Fibroblast of villous mesenchyme (primary cell): Measurements from ENCODE around the gene NHLH1. TPM values are rescaled to one million over a fixed set of nuclear protein-coding genes. Genes with fewer than 3 reads are reported as not detected.

ENCODE experiments used
- DNase-seq: peaks from one replicate; pipeline ENCODE4 v3.0.0-alpha.2; 2010; ENCODE audit warnings: low read depth
- H3K4me3 ChIP-seq: 2 replicates; pipeline ENCODE4 v1.5.1; 2011; ENCODE audit warnings: low read depth, mild to moderate bottlenecking, low read length
- total RNA-seq: library from RNA; depleted of rRNA; stranded (reverse); fragments of >200 nt; gene quantifications from 2 replicates; pipeline ENCODE4 v1.2.3, GENCODE V29; 2012
- TF ChIP-seq, protein P1 (sequence below): IDR thresholded peaks from 2 replicates; pipeline ENCODE4 v1.5.1; 2012; ENCODE audit warnings: low read depth, mild to moderate bottlenecking, low read length; ENCODE audit not compliant: insufficient read depth

Gene NHLH1
- total RNA-seq, 1 donor: not detected

DNA sequence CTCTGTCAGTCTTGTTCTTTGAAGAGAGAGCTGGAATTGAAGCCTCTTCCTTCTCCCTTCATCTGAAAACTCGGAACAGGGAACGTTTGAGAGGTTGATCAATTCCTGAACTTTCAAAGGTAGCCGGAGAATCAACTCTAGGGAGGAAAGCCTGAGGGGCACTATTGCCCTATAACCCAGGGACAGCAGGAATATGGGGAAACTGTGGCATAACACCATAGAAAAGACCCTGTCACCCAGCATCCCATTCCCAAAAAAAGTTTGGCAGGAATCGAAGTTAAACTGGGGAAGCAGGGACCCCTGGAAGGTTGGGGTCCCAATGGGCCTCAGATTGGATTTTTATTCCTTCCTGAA lies 5.1 kb upstream of the NHLH1 start:
- DNase-seq: no peak
- H3K4me3 ChIP-seq: no peak overlapping the region
- TF ChIP-seq, protein P1, sequence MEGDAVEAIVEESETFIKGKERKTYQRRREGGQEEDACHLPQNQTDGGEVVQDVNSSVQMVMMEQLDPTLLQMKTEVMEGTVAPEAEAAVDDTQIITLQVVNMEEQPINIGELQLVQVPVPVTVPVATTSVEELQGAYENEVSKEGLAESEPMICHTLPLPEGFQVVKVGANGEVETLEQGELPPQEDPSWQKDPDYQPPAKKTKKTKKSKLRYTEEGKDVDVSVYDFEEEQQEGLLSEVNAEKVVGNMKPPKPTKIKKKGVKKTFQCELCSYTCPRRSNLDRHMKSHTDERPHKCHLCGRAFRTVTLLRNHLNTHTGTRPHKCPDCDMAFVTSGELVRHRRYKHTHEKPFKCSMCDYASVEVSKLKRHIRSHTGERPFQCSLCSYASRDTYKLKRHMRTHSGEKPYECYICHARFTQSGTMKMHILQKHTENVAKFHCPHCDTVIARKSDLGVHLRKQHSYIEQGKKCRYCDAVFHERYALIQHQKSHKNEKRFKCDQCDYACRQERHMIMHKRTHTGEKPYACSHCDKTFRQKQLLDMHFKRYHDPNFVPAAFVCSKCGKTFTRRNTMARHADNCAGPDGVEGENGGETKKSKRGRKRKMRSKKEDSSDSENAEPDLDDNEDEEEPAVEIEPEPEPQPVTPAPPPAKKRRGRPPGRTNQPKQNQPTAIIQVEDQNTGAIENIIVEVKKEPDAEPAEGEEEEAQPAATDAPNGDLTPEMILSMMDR: no peak

DNA sequence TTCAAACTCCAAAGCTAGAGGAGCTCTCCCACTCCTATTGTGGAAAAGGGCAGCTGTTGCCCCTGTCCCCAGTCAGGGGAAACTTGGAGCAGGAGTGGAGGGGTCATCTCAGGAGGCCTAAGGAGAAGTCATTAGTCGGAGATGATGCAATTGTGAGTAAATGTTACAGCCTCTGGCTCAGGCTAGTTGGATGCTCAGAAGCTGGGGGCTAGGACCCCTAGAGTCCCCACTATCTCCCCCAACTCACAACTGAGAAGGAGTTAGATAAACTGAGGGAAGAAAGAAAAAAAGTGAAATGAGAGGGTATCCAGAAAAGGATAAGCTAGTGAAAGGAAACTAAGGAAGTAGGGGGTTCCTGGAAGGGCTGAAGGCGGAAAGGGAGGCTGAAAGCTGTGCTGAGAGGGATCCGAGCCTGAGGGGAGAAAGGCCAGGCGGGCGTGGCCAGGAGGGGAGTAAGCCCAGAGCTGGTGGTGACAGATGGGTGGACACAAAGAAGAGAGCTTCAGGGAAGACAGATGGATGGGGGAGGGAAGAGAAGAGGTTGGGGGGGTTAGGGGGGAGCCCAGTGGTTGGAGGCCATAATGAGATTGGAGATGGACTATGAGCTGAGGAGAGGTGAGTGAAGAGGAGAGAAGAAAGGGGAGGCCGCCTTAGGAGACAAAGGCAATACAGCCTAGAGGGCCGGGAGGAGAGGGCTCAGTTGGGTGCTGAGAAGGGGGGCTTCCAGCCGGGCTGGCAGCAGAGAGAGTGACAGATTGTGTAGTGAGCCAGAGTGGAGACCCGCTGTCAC lies 4.5 kb upstream of the NHLH1 start:
- no peak overlapping the region for H3K4me3 ChIP-seq
- TF ChIP-seq, protein P1: no peak
- peak; percentile 25 for DNase-seq

DNA sequence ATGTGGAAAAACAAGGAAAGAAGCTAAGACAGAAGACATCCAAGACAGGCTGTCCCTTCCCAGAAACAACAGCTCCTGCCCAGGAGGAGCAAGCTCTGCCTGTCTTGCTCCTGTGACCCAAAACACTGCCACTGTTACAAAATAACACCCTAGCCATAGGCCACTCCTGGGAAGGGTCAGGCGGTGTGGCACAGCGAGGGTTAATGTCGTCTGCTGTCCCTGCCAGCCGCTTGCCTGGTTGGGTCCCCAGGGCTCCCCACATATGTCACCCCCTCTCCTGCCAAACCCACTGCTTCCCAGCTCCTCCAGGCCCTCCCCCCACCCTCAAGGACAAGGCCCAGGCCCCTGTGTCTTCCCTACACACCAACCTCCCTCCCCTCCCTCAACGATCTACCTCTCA lies 3.9 kb upstream of the NHLH1 start:
- TF ChIP-seq, protein P1: no peak
- H3K4me3 ChIP-seq: no peak overlapping the region
- DNase-seq: no peak

DNA sequence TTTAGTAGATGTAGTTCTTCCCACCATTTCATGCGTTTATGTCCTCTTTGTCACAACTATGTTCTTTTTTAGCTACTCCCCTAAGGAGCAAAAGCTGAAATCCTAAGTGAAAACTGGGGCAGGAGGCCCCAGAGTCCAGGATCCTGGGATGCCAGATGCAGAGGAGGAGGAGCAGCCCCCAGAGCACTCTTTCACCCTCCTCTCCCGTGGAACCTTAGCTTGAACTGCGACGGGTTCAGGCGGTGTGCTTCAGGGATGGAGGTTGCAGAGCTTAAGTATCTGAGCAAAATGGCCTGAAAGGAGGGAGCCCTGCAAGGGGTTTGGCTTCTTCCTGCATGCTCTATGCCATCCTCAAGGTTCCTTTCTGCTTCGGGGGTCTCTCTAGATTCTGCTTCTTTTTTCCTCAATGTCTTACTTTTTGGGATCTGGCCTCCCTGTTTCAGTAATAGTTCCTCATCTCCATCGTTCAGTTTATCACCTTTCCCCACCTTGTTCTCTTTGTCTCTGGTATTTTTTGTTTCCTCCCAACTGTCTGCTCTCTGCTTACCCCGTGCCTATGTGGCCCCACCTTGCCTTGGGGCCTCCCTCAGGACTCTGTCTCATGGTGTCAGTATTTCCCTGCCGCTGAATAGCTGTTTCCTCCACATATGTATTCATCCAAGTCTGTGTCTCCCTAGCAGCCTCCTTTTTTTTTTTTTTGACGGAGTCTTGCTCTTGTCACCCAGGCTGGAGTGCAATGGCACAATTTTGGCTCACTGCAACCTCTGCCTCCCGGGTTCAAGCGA lies 2.7 kb upstream of the NHLH1 start:
- TF ChIP-seq, protein P1: no peak
- no peak for DNase-seq
- no peak overlapping the region for H3K4me3 ChIP-seq

DNA sequence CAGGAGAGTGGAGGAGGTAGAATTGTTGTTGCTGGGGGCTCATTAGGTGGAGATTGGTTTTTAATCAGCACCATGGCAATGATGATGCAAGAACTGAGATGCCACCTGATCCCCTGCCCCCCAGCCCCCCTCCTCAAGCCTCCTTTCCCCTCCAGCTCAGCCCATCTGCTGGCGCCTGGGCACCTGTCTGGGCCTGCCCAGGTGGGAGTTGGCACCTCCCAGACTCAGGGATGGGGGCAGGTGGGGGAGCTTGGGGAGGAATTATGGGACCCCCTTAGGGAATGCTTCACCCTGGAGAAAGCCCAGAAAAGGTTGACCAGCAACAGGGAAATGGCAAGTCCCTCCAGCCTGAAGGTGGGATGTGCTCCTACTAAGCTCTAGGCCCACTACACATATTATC lies 1.5 kb upstream of the NHLH1 start:
- H3K4me3 ChIP-seq: no peak overlapping the region
- TF ChIP-seq, protein P1: no peak
- DNase-seq: no peak

DNA sequence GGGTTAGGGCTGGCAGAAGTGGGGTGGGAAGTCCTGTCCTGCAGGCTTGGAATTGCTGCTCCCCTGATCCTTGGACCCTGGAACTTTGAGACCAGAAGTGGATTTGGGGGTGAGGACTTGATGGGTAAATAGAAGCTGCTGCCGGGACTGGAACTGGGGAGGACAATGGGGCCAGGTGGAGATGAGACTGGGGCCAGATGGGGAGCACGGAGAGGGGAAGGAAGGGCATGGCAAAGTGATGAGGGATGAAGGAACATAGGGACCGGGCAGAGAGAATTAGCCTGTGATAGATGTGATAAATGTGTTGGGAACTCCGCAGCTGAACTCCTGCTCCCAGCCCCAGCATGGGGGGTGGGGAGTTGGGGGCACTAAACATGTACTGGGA lies 637 bp downstream of the NHLH1 start:
- H3K4me3 ChIP-seq: no peak overlapping the region
- DNase-seq: no peak
- TF ChIP-seq, protein P1: no peak
